GM12878 (cell line): ENCODE data around the gene TRPM1.

Source experiments
- BACH1 ChIP-seq: fragments of 450-650 bp; IDR thresholded peaks from 2 replicates; pipeline ENCODE4 v1.6.1; 2017; ENCODE audit warnings: mild to moderate bottlenecking, borderline replicate concordance
- BMI1 ChIP-seq: fragments of 450-650 bp; IDR thresholded peaks from 2 replicates; pipeline ENCODE4 v1.6.1; 2016; ENCODE audit warnings: mild to moderate bottlenecking, moderate library complexity, borderline replicate concordance
- EZH2 ChIP-seq: IDR thresholded peaks from 2 replicates; pipeline ENCODE4 v1.6.1; 2012; ENCODE audit warnings: low read depth, mild to moderate bottlenecking, control low read depth, inconsistent platforms, low read length, borderline replicate concordance; ENCODE audit not compliant: control insufficient read depth
- POLR2A ChIP-seq: IDR thresholded peaks from 2 replicates; pipeline ENCODE4 v1.6.1; 2011; ENCODE audit warnings: low read depth, mild to moderate bottlenecking, low read length
- POLR2AphosphoS5 ChIP-seq: IDR thresholded peaks from 2 replicates; pipeline ENCODE4 v1.6.1; 2011; ENCODE audit warnings: mild to moderate bottlenecking, low read length, inconsistent platforms
- SMARCA5 ChIP-seq: fragments of 450-650 bp; IDR thresholded peaks from 2 replicates; pipeline ENCODE4 v1.6.1; 2017; ENCODE audit warnings: mild to moderate bottlenecking
- TF ChIP-seq, protein P1 (sequence below), 3 experiments: IDR thresholded peaks in 2 of 3; conservative IDR thresholded peaks in 1 of 3; 2 replicates each; pipeline ENCODE4 v1.5.1; 2011; ENCODE audit warnings: low read depth in 3 of 3, low read length in 3 of 3, mild to moderate bottlenecking in 3 of 3, control low read depth in 2 of 3, moderate library complexity in 2 of 3, inconsistent platforms in 1 of 3, mixed read lengths in 1 of 3; ENCODE audit not compliant: control insufficient read depth in 2 of 3, insufficient read depth in 1 of 3; ENCODE audit errors: extremely low read depth in 1 of 3

- TF ChIP-seq POLR2AphosphoS5 (no peak), BACH1 (no peak), POLR2A (no peak), SMARCA5 (no peak), EZH2 (no peak), BMI1 (no peak)
- TF ChIP-seq, protein P1, sequence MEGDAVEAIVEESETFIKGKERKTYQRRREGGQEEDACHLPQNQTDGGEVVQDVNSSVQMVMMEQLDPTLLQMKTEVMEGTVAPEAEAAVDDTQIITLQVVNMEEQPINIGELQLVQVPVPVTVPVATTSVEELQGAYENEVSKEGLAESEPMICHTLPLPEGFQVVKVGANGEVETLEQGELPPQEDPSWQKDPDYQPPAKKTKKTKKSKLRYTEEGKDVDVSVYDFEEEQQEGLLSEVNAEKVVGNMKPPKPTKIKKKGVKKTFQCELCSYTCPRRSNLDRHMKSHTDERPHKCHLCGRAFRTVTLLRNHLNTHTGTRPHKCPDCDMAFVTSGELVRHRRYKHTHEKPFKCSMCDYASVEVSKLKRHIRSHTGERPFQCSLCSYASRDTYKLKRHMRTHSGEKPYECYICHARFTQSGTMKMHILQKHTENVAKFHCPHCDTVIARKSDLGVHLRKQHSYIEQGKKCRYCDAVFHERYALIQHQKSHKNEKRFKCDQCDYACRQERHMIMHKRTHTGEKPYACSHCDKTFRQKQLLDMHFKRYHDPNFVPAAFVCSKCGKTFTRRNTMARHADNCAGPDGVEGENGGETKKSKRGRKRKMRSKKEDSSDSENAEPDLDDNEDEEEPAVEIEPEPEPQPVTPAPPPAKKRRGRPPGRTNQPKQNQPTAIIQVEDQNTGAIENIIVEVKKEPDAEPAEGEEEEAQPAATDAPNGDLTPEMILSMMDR (IDR thresholded peaks at IDR 0.05 in 2 of 3, conservative IDR thresholded peaks at IDR 0.05 in 1 of 3; ENCODE audit: control insufficient read depth in 2 of 3, extremely low read depth in 1 of 3, insufficient read depth in 1 of 3, low read depth in 3 of 3, low read length in 3 of 3), result no peak
These were observed 54.1 kb downstream of the TRPM1 start for GRCh38 chr15:31047437-31047836.
